Adipose tissue (tissue), 3 donors: ENCODE measurements around the gene NTHL1. TPM values are rescaled to one million over a fixed set of nuclear protein-coding genes. Genes with fewer than 3 reads are reported as not detected.

ENCODE experiments used
- H3K27ac ChIP-seq: one replicate; pipeline ENCODE4 v1.5.1; 2013; ENCODE audit warnings: low read depth, low read length
- WGBS, 3 donors: extraction: QIAGEN DNeasy Blood & Tissue Kit; methylation state at CpG; one replicate each; pipeline ENCODE4 v1.1.7; 2013; 5-methylcytosine and 5-hydroxymethylcytosine counted together
- polyA plus RNA-seq, 3 donors: library from polyadenylated mRNA; stranded (reverse); fragments of 200-250 nt; gene quantifications; one replicate each; pipeline ENCODE4 v1.2.3, GENCODE V29; 2013
- donor health status: healthy with polysubstance abuse.
- donor health status: Bipolar disorder and iron deficiency.
- donor health status: healthy.

The NTHL1 gene
- polyA plus RNA-seq, 3 donors: 12.1 to 23.3 (median 14.5) TPM

DNA sequence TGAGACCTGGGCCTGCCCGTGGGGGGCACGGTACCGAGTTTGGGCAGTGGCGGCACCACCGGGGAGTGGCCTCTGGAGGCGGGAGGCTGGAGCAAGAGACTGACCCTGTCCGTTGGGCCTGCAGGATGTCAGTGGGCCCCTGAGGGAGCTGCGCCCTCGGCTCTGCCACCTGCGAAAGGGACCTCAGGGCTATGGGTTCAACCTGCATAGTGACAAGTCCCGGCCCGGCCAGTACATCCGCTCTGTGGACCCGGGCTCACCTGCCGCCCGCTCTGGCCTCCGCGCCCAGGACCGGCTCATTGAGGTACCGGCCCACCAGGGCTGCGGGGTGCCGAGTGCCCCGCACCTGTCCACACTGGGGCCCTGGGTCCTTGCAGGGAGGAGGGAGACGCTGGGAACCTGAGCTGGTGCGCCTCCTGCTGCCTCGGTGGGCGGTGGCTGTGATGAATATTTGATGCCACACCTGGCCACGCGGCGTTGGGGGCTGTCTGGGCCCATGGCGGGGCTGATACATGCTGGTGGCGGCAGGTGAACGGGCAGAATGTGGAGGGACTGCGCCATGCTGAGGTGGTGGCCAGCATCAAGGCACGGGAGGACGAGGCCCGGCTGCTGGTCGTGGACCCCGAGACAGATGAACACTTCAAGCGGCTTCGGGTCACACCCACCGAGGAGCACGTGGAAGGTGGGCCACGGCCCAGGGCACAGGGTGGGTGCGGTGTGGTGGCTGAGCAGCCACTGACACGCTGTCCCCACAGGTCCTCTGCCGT is 11.3 kb downstream of the NTHL1 start:
- WGBS, 3 donors: 83 to 88% (median 85%) methylated on average over 43 to 47 of the region's 47 CpGs

DNA sequence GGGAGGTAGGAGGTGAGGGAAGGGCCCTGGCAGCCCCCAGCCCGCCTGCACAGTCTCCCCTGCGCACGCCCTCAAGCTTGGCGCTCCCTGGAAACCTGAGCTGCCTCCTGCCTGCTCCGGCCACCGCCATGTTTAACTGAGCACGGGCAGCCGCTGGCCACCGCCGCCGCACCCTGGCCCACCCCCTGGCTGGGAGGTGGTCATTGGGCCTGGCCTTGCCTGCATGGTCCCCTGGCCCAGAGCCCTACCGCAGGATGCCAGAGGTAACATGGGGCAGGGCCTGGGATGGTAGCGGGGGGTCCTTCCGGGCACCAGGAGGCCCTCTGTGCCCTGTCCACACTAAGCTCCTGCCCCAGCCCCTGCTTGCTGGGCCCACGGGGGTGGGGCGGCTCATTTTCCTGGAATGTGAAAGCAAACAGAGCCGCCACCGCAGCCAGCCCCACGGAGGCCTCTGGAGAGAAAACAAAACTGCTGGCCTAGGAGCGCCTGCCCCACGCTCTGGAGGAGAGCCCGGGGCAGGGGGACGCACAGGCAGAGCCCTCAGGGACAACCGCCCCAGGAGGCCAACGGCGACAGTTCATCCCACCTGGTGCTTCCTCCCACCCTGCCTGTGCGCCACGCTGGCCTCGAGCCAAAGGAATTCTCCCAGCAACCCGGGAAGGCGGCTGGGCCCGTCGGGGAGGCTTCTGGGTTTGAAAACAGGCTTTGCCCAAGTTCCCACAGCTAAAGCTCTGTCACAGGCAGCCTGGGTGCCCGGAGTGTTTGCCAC is 12.0 kb downstream of the NTHL1 start:
- WGBS, 3 donors: 32 to 48% (median 42%) methylated on average over 29 to 34 of the region's 34 CpGs
- H3K27ac ChIP-seq: peak overlapping the region; percentile 57

More for the DNA sequence above, 11.3 kb downstream of the NTHL1 start:
- H3K27ac ChIP-seq: no peak overlapping the region

DNA sequence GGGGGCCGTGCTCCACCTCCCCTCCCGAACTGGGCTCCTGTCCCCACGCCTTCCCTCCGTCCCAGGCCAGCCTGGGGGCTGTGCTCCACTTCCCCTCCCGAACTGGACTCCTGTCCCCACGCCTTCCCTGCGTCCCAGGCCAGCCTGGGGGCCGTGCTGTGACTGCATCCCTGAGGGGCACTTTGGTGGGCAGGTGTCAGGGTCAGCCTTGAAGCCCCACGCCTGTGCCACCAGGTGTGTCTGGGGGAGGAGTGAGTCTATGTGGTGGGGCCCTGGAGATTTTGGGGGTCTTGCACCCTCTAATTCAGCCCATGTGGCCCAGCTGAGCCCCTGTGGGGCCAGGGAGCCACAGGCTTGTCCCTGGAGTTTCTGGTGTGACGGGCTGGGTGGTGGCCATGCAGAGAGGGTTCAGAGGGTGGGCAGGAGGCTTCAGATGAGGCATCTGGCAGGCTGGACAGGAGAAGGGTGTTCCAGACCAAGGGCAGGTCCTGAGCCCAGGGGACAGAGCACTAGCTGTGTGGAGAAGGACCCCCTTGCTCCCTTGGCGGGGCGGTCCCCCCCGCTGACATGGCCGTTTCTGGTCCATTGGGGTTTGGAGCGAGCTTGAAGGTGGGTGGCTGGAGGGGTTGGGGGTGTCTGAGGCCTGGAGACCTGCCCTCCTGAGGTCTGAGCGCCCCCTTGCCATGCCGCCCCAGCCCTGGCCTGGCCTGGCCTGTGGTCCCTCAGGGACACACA is 12.8 kb downstream of the NTHL1 start:
- H3K27ac ChIP-seq: peak overlapping the region; percentile 57
- WGBS, 3 donors: 58 to 78% (median 65%) methylated on average over 14 to 17 of the region's 17 CpGs

DNA sequence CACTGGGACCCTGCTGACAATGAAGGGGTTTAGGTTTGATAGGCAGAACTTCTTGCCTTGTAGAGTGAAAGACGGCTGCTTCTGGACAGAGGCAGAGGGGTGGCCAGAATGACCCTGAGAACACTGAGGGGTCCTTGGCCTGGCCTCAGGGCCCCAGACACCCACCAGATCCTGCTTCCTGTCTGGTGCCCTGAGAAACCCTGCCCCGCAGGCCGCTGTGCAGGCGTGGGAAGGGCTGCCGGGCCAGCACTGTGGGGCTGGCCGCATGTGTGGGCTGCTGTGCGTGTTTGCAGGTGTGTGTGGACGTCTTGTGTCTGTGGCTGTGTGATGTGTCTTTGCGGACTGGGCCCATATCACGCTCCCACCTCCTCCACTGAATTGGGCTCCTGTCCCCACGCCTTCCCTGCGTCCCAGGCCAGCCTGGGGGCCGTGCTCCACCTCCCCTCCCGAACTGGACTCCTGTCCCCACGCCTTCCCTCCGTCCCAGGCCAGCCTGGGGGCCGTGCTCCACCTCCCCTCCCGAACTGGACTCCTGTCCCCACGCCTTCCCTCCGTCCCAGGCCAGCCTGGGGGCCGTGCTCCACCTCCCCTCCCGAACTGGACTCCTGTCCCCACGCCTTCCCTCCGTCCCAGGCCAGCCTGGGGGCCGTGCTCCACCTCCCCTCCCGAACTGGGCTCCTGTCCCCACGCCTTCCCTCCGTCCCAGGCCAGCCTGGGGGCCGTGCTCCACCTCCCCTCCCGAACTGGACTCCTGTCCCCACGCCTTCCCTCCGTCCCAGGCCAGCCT is 13.5 kb downstream of the NTHL1 start:
- WGBS, 3 donors: 38 to 74% (median 40%) methylated on average over 13 to 16 of the region's 32 CpGs
- peak overlapping the region; percentile 75 for H3K27ac ChIP-seq

DNA sequence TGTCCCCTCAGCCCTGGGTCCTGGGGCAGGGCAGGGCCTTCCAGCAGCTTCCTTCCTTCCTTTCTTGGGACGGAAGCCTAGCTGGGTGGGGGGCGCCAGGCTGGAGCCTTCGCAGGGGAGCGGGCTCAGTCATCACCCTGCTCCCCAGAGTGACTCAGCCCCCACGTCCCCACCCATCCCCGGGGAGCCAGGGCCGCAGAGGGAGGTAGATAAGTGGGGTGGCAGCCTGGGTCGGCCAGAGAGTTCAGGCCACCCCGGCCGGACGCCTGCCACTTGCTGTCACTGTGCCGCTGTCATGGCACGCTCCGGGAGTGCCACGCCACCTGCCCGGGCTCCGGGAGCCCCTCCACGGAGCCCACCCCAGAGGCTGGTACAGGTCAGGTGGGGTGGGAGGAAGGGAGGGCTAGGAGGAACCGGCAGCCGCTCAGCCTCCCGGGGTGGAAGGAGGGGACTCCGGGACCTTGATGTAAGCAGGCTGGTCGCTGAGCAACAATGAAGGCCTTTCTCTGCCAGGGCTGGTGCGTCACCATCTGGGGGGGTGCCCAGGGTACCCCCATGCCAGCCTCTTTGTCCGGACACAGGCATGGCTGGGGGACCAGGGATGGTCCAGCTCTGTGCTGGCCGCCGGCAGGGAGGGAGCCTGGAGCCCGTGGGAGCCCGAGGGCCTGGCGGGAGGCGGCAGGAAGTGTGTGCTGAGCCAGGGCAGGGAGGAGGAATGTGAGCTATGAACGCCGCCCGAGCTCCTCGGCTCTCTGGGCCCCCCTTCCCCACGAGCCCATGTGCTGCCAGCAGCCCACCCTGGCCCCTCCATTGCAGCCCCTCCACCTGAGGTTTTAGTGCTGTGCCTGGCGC is 14.4 kb downstream of the NTHL1 start:
- WGBS, 3 donors: 9 to 41% (median 16%) methylated on average over 33 to 37 of the region's 37 CpGs
- H3K27ac ChIP-seq: peak overlapping the region; percentile 76

DNA sequence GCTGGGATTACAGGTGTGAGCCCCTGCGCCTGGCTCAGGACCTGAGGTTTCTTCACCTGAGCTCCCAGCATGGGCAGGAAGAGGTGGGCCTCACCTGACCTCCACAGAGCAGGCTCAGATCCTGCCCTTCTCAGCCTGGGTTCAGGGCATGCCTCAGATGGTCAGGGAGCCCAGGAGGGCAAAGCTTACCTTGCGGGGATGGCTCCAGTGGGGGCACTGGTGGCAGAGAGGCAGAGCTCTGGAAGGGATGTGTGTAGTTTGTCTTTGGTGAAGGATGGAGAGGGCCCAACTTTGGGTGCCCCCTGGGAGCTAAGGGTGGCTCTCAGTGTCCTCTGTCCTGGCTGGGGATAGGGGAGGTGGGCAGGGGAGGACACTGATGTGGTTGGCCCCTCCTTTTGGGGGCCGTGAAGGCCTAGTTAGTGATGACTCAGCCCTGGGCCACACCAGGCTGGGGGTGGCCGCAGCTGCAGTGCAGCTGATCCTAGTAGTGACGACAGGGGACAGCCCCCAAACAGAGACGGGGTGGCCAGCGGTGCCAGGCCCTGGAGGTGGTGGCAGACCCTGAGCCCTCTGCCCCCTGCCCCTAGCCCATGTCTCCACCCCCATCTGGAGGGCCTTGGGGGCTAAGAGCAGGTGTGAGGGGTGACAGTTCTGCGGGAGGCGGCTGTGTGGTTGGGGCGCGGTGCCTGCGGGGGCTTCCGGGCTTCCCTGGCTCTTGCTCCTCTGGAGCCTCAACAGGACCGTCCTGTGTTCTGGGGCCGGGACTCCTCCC is 15.2 kb downstream of the NTHL1 start:
- 47 to 81% (median 57%) methylated on average over 15 of the region's 15 CpGs for WGBS, 3 donors
- peak overlapping the region; percentile 76 for H3K27ac ChIP-seq

DNA sequence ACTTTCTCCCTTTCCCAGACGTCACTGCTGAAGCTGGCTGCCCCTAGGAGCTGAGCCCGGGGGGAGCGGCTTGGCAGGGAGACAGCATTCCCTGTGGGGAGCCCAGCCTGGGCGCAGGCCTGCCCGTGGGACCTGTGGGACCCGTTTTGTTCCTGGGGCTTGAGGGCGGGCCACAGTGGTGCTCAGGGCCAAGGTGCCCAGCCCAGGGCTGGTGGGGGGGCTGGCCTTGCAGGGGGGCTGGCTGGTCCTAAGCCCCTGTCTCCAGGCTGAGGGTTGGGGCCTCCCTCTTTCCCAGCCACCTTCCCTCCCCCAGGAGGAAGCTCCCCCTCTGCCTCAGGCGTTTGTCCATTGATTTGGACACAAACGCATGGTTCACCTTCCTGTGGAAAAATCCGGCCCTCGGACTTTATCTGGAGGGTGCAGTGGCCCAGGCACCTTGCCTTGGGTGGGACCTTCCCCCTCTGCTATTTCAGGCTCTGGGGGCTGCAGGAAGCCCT is 16.5 kb downstream of the NTHL1 start:
- H3K27ac ChIP-seq: no peak overlapping the region
- 55 to 75% (median 59%) methylated on average over 9 to 11 of the region's 11 CpGs for WGBS, 3 donors

DNA sequence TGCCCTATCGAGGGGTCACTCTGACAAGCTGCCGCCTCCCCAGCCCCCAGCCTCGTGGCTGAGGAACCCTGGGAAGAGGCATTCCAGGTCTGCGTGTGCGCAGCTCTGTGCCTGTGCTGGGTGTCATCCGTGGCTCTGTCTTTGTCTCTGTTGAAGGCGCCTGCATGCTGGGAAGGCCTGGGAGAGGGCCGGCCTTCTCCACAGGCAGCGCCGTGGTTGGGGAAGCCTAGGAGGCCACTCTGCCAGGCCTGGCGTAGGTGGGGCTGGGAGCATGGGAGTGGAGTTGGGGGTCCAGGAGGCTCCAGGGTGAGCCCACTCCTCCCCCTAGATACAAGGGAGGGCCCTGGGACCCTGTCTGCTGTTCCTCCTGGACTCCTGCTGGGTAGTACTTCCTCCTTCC is 17.6 kb downstream of the NTHL1 start:
- 76 to 88% (median 82%) methylated on average over 11 of the region's 11 CpGs for WGBS, 3 donors

DNA sequence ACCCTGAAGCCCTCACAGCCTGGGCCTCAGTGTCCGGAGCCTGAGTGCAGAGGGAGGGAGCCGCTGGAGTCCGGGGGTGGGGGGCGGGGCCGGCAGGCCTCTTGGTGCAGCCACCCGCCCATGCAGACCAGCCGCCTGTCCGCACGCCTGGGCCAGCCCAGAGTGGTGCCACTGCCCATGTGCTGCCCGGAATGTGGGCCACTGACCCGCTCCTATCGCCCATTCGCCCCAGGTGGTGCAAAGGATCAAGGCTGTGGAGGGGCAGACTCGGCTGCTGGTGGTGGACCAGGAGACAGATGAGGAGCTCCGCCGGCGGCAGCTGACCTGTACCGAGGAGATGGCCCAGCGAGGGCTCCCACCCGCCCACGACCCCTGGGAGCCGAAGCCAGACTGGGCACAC is 18.3 kb downstream of the NTHL1 start:
- WGBS, 3 donors: 58 to 91% (median 79%) methylated on average over 21 to 22 of the region's 22 CpGs
- no peak overlapping the region for H3K27ac ChIP-seq

More for the DNA sequence above, 17.6 kb downstream of the NTHL1 start:
- no peak overlapping the region for H3K27ac ChIP-seq

DNA sequence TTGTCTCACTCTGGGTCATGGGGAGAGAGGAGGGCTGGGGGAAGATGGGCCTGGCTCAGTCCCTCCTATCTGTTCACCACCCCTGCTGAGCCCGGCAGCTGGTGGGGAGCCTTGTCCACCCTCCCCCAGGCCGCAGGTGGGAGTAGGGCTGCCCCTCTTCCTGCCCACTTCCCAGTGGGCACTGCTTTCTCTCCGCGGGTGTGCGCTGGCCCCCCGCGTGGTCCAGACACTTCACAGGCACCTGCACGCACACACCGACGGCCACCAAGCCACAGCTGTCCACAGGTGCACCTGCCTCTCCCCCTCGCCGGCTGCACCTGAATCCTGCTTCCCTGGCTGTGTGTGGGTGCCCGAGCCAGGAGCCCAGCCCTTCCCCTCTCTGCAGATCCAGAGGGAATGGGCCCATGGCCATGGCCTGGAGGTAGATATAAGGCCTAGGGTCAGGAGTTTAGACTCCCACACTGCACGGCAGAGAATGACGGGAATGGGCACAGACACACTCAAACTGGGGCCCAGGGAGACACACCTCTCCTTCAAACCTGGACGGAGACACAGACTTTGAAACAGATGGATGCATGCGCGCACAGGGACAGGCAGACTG is 18.9 kb downstream of the NTHL1 start:
- H3K27ac ChIP-seq: no peak overlapping the region
- 59 to 82% (median 69%) methylated on average over 16 to 18 of the region's 18 CpGs for WGBS, 3 donors

DNA sequence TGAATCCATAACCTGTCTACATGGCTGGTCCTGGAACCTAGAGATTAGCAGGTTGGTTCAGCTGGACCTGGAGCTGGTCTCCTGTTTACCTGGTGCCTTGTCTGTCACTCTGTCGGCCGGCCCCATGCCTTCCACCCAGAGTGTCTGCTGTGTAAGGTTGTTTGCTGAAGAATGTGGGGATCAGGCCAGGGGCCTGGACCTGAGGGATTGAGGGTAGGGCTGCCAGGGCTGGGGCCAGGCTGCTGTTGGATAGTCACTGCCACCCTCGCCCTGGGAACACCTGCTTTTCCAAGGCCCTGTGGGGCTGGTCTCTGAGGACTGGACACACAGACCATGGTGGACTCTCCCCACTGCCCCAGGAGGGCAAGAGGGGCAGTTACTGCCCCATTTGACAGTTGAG is 19.5 kb downstream of the NTHL1 start:
- H3K27ac ChIP-seq: no peak overlapping the region
- 26 to 76% (median 61%) methylated on average over 3 of the region's 3 CpGs for WGBS, 3 donors

DNA sequence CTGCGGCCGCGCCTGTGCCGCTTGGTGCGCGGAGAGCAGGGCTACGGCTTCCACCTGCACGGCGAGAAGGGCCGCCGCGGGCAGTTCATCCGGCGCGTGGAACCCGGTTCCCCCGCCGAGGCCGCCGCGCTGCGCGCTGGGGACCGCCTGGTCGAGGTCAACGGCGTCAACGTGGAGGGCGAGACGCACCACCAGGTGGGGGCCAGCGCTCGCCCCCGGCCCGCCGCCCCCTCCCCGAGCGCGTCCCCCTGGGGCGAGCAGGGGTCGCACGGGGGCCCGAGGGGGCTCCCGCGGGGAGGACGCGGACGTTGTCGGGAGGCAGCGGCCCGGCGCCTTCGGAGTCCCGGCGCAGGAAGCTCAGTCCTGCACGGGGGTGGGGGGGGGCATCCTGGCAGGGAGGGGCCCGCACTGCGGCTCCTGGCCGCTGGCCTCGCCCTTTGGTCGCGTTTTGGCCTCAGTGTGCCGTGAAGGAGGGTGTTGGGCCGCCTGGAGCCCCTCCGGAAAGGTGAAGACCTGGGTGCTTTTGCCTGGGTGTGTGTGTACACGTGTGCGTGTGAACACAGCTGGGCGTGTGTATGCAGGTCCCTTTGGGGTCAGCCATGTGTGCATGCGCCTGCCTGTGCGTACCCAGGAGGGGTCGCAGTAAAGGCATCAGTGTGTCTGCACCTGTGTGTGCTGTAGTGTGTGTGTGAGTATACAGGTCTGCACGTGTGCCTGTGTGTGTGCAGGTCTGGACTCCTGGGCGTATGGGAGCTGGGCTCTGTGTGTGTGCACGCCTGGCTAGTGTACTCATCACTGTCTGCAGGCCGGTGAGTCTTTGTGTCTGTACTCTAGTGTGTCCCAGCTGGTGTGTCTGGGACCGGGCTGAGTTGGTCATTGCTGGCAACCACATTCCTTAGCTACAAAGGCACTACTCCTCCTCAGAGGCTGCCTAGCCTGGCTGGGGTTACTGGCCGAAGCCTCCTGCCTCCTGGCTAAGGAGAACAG is 20.3 kb downstream of the NTHL1 start:
- H3K27ac ChIP-seq: no peak overlapping the region
- 4 to 7% (median 5%) methylated on average over 46 to 76 of the region's 76 CpGs for WGBS, 3 donors

DNA sequence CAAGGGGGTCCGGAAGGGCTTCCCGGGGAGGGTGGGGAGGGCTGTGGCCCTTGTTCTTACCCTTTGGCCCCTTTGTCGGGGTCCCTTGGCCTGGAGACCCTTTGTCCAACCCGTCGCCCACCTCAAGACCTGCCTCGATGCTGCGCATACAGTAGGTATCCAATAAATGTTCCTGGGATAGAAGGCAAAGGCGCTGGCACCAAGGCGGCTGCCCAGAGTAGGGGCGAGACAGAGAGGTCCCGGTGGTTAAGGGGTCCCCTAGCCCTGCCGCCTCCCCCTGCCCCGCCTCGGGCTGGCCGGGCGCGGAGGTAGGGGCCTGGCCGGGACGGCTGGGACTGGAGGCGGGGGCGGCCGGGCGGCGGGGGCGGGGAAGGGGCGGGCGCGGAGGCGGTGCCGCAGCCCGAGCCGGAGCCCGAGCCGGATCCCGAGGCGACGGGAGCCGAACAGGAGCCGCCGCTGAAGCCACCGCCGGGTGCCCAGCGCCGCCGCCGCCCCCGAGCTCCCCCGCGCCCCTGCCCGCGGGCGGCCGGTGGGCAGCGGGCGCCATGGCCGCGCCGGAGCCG is 21.1 kb downstream of the NTHL1 start, which contains the start of gene NHERF2:
TSS of gene NHERF2 (plus strand) at position 442 of the 563 bp plus-strand sequence. CDS start at position 546, 104 bp downstream.
- H3K27ac ChIP-seq: no peak within 1 kb of the TSS
- WGBS, 3 donors: 8 to 10% (median 8%) methylated on average over 41 to 59 of the region's 59 CpGs

DNA sequence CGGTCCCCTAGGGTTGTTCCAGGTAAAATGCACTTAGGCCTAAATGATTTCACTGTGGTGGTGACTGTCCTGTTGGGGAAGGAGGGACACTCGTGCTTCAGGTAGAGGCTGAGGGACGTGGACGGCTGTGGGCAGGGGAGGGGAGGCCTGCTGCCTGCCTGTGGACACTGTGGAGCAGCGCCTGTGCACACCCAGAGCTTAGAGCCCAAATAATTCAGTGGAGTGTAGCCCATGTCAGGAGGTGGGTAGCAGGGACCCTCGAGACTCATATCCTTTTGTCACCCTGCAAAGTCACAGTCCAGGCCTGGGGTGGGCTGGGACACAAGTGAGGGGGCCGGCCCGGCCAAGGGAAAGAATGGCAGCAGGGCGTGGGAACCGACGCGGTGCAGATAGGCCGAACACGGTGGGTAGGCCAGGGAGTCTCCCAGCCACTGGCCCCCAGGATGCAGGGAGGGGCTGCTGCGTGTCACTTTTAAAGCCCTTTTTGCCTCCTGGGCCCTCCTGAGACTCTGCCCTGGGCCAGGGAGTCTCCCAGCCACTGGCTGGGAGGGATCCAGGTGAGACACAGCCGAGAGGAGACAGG is 21.7 kb downstream of the NTHL1 start:
- no peak overlapping the region for H3K27ac ChIP-seq
- 72 to 81% (median 73%) methylated on average over 16 of the region's 16 CpGs for WGBS, 3 donors
